Measurements from ENCODE around the gene PWWP2A. TPM values are rescaled to one million over a fixed set of nuclear protein-coding genes. Genes with fewer than 3 reads are reported as not detected.
"Not testable (repeated sequence)": the region's sequence is repeated elsewhere in the genome, so short reads cannot be mapped to it uniquely, and the experiment has no call there.

Gene PWWP2A
- total RNA-seq, 1 donor, result 26.8 TPM

DNA sequence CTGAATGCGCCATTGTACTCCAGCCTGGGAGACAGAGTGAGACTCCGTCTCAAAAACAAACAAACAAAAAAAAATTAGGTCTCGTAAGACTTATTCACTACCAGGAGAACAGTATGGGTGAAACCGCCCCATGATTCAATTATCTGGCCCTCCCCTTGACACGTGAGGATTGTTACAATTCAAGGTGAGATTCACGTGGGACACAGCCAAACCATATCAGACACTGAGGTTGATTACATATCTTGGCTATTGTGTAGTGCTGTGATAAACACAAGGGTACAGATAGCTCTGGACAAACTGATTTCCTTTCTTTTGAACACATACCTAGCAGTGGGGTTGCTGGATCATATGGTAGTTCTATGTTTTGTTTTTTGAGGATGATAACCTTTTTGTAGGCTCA is 42.4 kb upstream of the PWWP2A start:
- no peak overlapping the region for H3K27ac ChIP-seq (ENCODE audit: low read depth, low read length)
- H2AFZ ChIP-seq (ENCODE audit: low read length), result no peak overlapping the region
- H3K36me3 ChIP-seq (ENCODE audit: insufficient read depth, low read length), result no peaks in the 10 kb centered on the region
- no peaks in the 10 kb centered on the region for H4K20me1 ChIP-seq (ENCODE audit: insufficient read depth, low read length)
- DNase-seq (ENCODE audit: insufficient read length, low spot score, missing footprints), result no peak
- no peak overlapping the region for H3K4me2 ChIP-seq (ENCODE audit: insufficient read depth, low read length)
- no peaks in the 10 kb centered on the region for H3K9me3 ChIP-seq (ENCODE audit: low read depth, low read length)
- H3K4me1 ChIP-seq (ENCODE audit: insufficient read depth, low read length), result peaks cover 37% of the 10 kb centered on the region
- no peaks in the 10 kb centered on the region for H3K79me2 ChIP-seq (ENCODE audit: insufficient read depth, low read length)
- TF ChIP-seq, protein P1, sequence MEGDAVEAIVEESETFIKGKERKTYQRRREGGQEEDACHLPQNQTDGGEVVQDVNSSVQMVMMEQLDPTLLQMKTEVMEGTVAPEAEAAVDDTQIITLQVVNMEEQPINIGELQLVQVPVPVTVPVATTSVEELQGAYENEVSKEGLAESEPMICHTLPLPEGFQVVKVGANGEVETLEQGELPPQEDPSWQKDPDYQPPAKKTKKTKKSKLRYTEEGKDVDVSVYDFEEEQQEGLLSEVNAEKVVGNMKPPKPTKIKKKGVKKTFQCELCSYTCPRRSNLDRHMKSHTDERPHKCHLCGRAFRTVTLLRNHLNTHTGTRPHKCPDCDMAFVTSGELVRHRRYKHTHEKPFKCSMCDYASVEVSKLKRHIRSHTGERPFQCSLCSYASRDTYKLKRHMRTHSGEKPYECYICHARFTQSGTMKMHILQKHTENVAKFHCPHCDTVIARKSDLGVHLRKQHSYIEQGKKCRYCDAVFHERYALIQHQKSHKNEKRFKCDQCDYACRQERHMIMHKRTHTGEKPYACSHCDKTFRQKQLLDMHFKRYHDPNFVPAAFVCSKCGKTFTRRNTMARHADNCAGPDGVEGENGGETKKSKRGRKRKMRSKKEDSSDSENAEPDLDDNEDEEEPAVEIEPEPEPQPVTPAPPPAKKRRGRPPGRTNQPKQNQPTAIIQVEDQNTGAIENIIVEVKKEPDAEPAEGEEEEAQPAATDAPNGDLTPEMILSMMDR (IDR thresholded peaks at IDR 0.05; ENCODE audit: extremely low read depth, low read depth, low read length), result no peak
- H3K27me3 ChIP-seq (ENCODE audit: insufficient read depth, low read length), result no peaks in the 10 kb centered on the region
- no peak overlapping the region for H3K4me3 ChIP-seq (ENCODE audit: insufficient read depth, low read length)

DNA sequence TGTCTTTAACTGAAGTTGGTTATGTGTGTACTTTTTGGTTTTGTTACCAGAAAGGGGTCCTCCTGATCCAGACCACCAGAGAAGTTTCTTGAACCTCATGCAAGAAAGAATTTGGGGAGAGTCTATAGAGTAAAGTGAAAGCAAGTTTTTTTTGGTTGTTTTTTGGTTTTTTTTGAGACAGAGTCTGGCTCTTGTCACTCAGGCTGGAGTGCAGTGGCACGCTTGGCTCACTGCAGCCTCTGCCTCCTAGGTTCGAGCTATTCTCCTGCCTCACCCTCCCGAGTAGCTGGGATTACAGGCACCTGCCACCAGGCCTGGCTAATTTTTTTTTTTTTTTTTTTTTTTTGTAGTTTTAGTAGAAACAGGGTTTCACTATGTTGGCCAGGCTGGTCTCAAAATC is 41.6 kb upstream of the PWWP2A start:
- H2AFZ ChIP-seq (ENCODE audit: low read length), result peak overlapping the region; percentile 71
- not testable (repeated sequence) for H3K9me3 ChIP-seq (ENCODE audit: low read depth, low read length); DNase-seq (ENCODE audit: insufficient read length, low spot score, missing footprints); H3K36me3 ChIP-seq (ENCODE audit: insufficient read depth, low read length); H3K27me3 ChIP-seq (ENCODE audit: insufficient read depth, low read length); H3K4me3 ChIP-seq (ENCODE audit: insufficient read depth, low read length); H4K20me1 ChIP-seq (ENCODE audit: insufficient read depth, low read length); H3K79me2 ChIP-seq (ENCODE audit: insufficient read depth, low read length); H3K27ac ChIP-seq (ENCODE audit: low read depth, low read length)
- peak overlapping the region; percentile 49 for H3K4me2 ChIP-seq (ENCODE audit: insufficient read depth, low read length)
- H3K4me1 ChIP-seq (ENCODE audit: insufficient read depth, low read length), result peaks cover 29% of the 10 kb centered on the region

DNA sequence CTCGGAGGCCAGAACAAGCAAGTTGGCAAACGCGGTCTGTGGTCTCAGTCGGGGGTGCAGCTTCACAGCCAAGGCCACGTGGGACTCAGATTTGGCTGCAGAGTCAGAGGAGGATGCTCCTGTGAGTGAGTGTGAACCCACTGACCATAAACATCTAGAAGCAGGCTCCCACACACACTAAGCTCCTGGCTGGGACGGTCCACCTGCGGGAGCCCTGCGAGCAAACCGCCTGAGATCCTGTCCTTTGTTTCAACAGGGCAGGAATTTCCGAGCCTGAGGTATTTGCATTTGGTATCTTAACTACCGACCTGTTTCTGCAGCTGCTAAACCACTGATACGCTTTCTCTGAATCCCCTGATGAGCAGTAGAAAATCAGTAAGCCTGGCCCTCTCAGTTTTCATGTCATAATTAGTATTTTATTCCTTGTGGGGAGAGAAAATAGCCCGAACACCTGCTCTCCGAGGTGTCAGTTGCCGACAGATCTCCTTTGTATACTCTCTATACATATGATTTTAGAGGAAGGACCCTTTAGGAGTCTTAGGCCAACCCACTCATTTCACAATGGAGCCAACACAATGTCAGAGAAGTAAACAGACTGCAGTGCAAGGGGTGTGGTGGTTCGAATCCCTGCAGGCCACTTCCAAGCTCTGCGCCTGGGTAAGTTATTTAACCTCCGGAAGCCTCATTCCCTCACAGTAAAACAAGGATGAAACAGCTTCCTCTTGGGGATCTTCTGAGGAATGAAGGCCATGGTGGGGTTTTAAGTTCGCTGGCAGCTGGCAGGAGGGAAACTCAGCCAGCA is 40.9 kb upstream of the PWWP2A start:
- Histone ChIP-seq H3K4me2 (ENCODE audit: insufficient read depth, low read length) (peak overlapping the region; percentile 49), H3K27ac (ENCODE audit: low read depth, low read length) (no peak overlapping the region), H3K9me3 (ENCODE audit: low read depth, low read length) (no peaks in the 10 kb centered on the region), H3K79me2 (ENCODE audit: insufficient read depth, low read length) (no peaks in the 10 kb centered on the region), H4K20me1 (ENCODE audit: insufficient read depth, low read length) (no peaks in the 10 kb centered on the region), H3K4me3 (ENCODE audit: insufficient read depth, low read length) (peak overlapping the region; percentile 17), H3K27me3 (ENCODE audit: insufficient read depth, low read length) (no peaks in the 10 kb centered on the region), H2AFZ (ENCODE audit: low read length) (peak overlapping the region; percentile 71), H3K36me3 (ENCODE audit: insufficient read depth, low read length) (no peaks in the 10 kb centered on the region), H3K4me1 (ENCODE audit: insufficient read depth, low read length) (peaks cover 26% of the 10 kb centered on the region)
- TF ChIP-seq, protein P1 (IDR thresholded peaks at IDR 0.05; ENCODE audit: extremely low read depth, low read depth, low read length), result no peak
- DNase-seq (ENCODE audit: insufficient read length, low spot score, missing footprints), result peak; percentile 58

DNA sequence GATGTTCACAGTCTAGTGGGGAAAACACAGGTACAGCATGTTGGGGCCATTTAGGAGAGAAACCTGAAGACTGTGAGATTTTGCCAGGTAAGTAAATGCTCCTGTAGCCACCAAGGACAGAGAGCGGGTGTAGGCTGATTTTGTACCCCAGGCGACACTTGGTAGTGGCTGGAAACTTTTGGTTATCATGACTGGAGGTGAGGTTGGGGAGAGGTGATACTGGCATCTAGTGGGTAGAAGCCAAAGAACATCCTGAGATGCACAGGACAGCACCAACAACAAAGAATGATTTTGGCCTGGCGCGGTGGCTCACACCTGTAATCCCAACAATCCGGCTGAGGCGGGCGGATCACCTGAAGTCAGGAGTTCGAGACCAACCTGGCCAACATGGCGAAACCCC is 38.8 kb upstream of the PWWP2A start:
- Histone ChIP-seq H3K27me3 (ENCODE audit: insufficient read depth, low read length) (no peaks in the 10 kb centered on the region), H3K79me2 (ENCODE audit: insufficient read depth, low read length) (no peaks in the 10 kb centered on the region)

More for the DNA sequence above, 38.8 kb upstream of the PWWP2A start:
- TF ChIP-seq, protein P1 (IDR thresholded peaks at IDR 0.05; ENCODE audit: extremely low read depth, low read depth, low read length), result no peak
- DNase-seq (ENCODE audit: insufficient read length, low spot score, missing footprints), result no peak
- Histone ChIP-seq H3K4me3 (ENCODE audit: insufficient read depth, low read length) (no peak overlapping the region), H4K20me1 (ENCODE audit: insufficient read depth, low read length) (no peaks in the 10 kb centered on the region), H3K27ac (ENCODE audit: low read depth, low read length) (no peak overlapping the region), H3K36me3 (ENCODE audit: insufficient read depth, low read length) (no peaks in the 10 kb centered on the region), H3K9me3 (ENCODE audit: low read depth, low read length) (no peaks in the 10 kb centered on the region), H2AFZ (ENCODE audit: low read length) (no peak overlapping the region), H3K4me1 (ENCODE audit: insufficient read depth, low read length) (peaks cover 18% of the 10 kb centered on the region), H3K4me2 (ENCODE audit: insufficient read depth, low read length) (no peak overlapping the region)
